HepG2 (cell line): ENCODE data around the gene PCGF2. TPM values are rescaled to one million over a fixed set of nuclear protein-coding genes. Genes with fewer than 3 reads are reported as not detected.

Experiments used
- CENPX ChIP-seq: sonication (generic); formaldehyde crosslinking; IDR thresholded peaks from 2 replicates; pipeline ENCODE4 v1.9.0; 2021; ENCODE audit warnings: mild to moderate bottlenecking, missing genetic modification reagents, moderate library complexity
- EZH2 ChIP-seq: conservative IDR thresholded peaks from 2 replicates; pipeline ENCODE4 v1.6.1; 2012; ENCODE audit warnings: mild to moderate bottlenecking, low read depth, low read length, moderate library complexity
- FOXO1 ChIP-seq: sonication (generic); formaldehyde crosslinking; IDR thresholded peaks from 2 replicates; pipeline ENCODE4 v1.4.0; 2020; ENCODE audit warnings: missing genetic modification reagents
- HNRNPH1 ChIP-seq: fragments of 200-400 bp; formaldehyde crosslinking; optimal IDR thresholded peaks from 2 replicates; pipeline ENCODE3; 2017; ENCODE audit warnings: mild to moderate bottlenecking, low read depth, low read length
- JDP2 ChIP-seq: sonication (generic); formaldehyde crosslinking; IDR thresholded peaks from 2 replicates; pipeline ENCODE4 v1.8.1; 2022; ENCODE audit warnings: missing genetic modification reagents, borderline replicate concordance
- MEF2D ChIP-seq: sonication (generic); formaldehyde crosslinking; IDR thresholded peaks from 2 replicates; pipeline ENCODE4 v1.5.1; 2020; ENCODE audit warnings: mild to moderate bottlenecking, missing genetic modification reagents
- MIER2 ChIP-seq: IDR thresholded peaks from 2 replicates; pipeline ENCODE4 v1.6.1; 2016; ENCODE audit warnings: missing biosample characterization, missing genetic modification reagents
- NCOA1 ChIP-seq: sonication (generic); formaldehyde crosslinking; IDR thresholded peaks from 2 replicates; pipeline ENCODE4 v1.9.0; 2021; ENCODE audit warnings: missing genetic modification reagents
- NR2C2 ChIP-seq: sonication (generic); formaldehyde crosslinking; IDR thresholded peaks from 2 replicates; pipeline ENCODE4 v1.4.0; 2020; ENCODE audit warnings: missing genetic modification reagents, mild to moderate bottlenecking, moderate library complexity, borderline replicate concordance
- PAF1 ChIP-seq: IDR thresholded peaks from 2 replicates; pipeline ENCODE4 v1.6.1; 2016; ENCODE audit warnings: missing genetic modification reagents, missing compliant biosample characterization
- PHF20 ChIP-seq: sonication (generic); formaldehyde crosslinking; IDR thresholded peaks from 2 replicates; pipeline ENCODE4 v1.5.0; 2020; ENCODE audit warnings: mild to moderate bottlenecking, missing genetic modification reagents
- POGZ ChIP-seq: sonication (generic); formaldehyde crosslinking; IDR thresholded peaks from 2 replicates; pipeline ENCODE4 v1.4.0; 2020; ENCODE audit warnings: mild to moderate bottlenecking, missing genetic modification reagents
- SALL2 ChIP-seq: sonication (generic); formaldehyde crosslinking; IDR thresholded peaks from 2 replicates; pipeline ENCODE4 v1.8.1; 2023; ENCODE audit warnings: mild to moderate bottlenecking, missing genetic modification reagents, inconsistent platforms
- SRSF4 ChIP-seq: fragments of 200-400 bp; formaldehyde crosslinking; IDR thresholded peaks from one replicate; pipeline ENCODE4 v1.6.1; 2018; ENCODE audit warnings: mild to moderate bottlenecking, low read depth, low read length, moderate library complexity; ENCODE audit not compliant: poor library complexity, severe bottlenecking
- SSRP1 ChIP-seq: IDR thresholded peaks from 2 replicates; pipeline ENCODE4 v1.6.1; 2016; ENCODE audit warnings: control low read depth
- ZIK1 ChIP-seq: sonication (generic); formaldehyde crosslinking; IDR thresholded peaks from 2 replicates; pipeline ENCODE4 v1.5.0; 2020; ENCODE audit warnings: mild to moderate bottlenecking, low read depth, missing genetic modification reagents, borderline replicate concordance
- ZNF367 ChIP-seq: sonication (generic); formaldehyde crosslinking; IDR thresholded peaks from 2 replicates; pipeline ENCODE4 v1.4.0; 2020; ENCODE audit warnings: missing genetic modification reagents, borderline replicate concordance
- ZNF383 ChIP-seq: sonication (generic); formaldehyde crosslinking; IDR thresholded peaks from 2 replicates; pipeline ENCODE4 v1.4.0; 2020; ENCODE audit warnings: missing genetic modification reagents, mild to moderate bottlenecking, borderline replicate concordance
- ZNF451 ChIP-seq: sonication (generic); formaldehyde crosslinking; IDR thresholded peaks from 2 replicates; pipeline ENCODE4 v1.5.0; 2020; ENCODE audit warnings: mild to moderate bottlenecking, missing genetic modification reagents
- ZNF572 ChIP-seq: sonication (generic); formaldehyde crosslinking; IDR thresholded peaks from 2 replicates; pipeline ENCODE4 v1.5.1; 2020; ENCODE audit warnings: mild to moderate bottlenecking, missing genetic modification reagents
- ZNF678 ChIP-seq: sonication (generic); formaldehyde crosslinking; IDR thresholded peaks from 2 replicates; pipeline ENCODE4 v1.4.0; 2020; ENCODE audit warnings: mild to moderate bottlenecking, missing genetic modification reagents
- ZNF749 ChIP-seq: sonication (generic); formaldehyde crosslinking; IDR thresholded peaks from 2 replicates; pipeline ENCODE4 v1.8.0; 2022; ENCODE audit warnings: mild to moderate bottlenecking, missing genetic modification reagents, moderate library complexity, borderline replicate concordance
- polyA plus RNA-seq, 8 experiments: library from polyadenylated mRNA; depleted of rRNA in 3 of 8; stranded (reverse) in 7 of 8; unstranded in 1 of 8; fragments of >200 nt; fragmentation: Illumina TruSeq in 4 of 8; extraction: Trizol in 4 of 8; gene quantifications; 2 replicates each; pipeline versions ENCODE4 v1.2.1 to v1.2.3, GENCODE V29; 2011 to 2016; ENCODE audit warnings: low read depth in 4 of 8, missing spikeins in 1 of 8, mixed read lengths in 1 of 8; ENCODE audit not compliant: insufficient read depth in 1 of 8
- total RNA-seq, 5 experiments: library from RNA; depleted of rRNA; stranded (reverse); fragments of >200 nt; fragmentation: Illumina TruSeq; extraction: Trizol; gene quantifications; 2 replicates each; pipeline ENCODE4 v1.2.3, GENCODE V29; 2016; ENCODE audit warnings: low read depth in 1 of 5
- TF ChIP-seq, protein P1 (sequence below): sonication (generic); formaldehyde crosslinking; IDR thresholded peaks from 2 replicates; pipeline ENCODE4 v1.4.0; 2020; ENCODE audit warnings: missing genetic modification reagents
- TF ChIP-seq, protein P2 (sequence below): IDR thresholded peaks from 2 replicates; pipeline ENCODE4 v1.6.1; 2012; ENCODE audit warnings: low read depth, low read length, improper control_type of control experiment
- TF ChIP-seq, protein P3 (sequence below): sonication (generic); formaldehyde crosslinking; conservative IDR thresholded peaks from 2 replicates; pipeline ENCODE4 v1.4.0; 2020; ENCODE audit warnings: missing genetic modification reagents

PCGF2 gene
- total and polyA plus RNA-seq, 2 of the 13 experiments (the other 11 are each of a cell fraction or from before 2014, with no cell fraction given), result 11.6 to 29.4 TPM

DNA sequence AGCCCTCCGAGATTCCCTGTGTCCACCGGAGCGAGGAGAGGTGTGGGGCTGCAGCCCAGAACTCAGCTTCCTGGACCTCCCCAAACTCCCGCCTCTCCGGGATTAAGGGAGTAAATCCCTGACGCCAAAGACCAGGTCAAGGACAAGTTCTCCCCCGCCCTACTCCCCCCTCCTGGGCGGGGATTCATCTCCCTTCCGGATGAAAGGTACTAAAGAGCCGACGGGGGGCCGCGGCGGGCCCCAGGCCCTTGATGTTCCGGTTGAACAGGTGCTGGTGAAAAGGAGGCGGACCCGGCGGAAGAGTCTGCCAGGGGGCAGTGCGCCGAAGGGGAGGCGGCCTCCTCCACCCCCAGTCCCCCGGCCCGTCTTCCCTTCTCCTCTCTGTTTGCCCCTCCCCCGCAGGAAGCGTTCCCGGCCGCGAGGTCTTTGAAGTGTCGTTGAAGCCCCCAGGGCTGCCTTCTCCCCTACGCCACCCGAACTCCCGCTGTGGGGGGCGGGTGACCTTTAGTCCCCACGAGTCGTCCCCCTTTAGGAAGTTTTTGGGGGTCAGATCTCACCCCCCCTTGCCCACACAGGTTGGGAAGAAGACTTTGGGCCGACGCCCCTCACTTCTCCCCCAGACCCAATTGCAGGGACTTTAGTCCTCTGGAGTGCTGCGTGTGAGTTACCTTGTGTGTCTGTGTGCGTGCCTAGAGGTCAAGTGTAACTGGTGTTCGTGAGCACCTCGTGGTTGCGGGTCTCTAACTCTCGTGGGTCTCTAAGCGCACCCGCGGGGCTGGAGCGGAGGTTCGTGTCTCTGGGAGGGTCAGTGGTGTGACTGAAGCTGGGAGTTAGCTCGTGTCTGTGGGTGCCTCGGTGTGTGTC, 44.2 kb downstream of the PCGF2 start (continued):
- peak; percentile 78 for TF ChIP-seq FOXO1 (CRISPR knock-in tag)
- TF ChIP-seq ZNF451 (CRISPR knock-in tag), result peak; percentile 64; the same call in 1 of the 2 replicates
- TF ChIP-seq, protein P1, sequence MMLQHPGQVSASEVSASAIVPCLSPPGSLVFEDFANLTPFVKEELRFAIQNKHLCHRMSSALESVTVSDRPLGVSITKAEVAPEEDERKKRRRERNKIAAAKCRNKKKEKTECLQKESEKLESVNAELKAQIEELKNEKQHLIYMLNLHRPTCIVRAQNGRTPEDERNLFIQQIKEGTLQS (CRISPR knock-in tag), result peak; percentile 66; the same call in 1 of the 2 replicates
- TF ChIP-seq, protein P2, sequence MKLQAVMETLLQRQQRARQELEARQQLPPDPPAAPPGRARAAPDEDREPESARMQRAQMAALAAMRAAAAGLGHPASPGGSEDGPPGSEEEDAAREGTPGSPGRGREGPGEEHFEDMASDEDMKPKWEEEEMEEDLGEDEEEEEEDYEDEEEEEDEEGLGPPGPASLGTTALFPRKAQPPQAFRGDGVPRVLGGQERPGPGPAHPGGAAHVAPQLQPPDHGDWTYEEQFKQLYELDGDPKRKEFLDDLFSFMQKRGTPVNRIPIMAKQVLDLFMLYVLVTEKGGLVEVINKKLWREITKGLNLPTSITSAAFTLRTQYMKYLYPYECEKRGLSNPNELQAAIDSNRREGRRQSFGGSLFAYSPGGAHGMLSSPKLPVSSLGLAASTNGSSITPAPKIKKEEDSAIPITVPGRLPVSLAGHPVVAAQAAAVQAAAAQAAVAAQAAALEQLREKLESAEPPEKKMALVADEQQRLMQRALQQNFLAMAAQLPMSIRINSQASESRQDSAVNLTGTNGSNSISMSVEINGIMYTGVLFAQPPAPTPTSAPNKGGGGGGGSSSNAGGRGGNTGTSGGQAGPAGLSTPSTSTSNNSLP, result peak; percentile 85
- TF ChIP-seq CENPX (CRISPR knock-in tag), result no peak
- TF ChIP-seq HNRNPH1, result peak; percentile 83
- TF ChIP-seq, protein P3, sequence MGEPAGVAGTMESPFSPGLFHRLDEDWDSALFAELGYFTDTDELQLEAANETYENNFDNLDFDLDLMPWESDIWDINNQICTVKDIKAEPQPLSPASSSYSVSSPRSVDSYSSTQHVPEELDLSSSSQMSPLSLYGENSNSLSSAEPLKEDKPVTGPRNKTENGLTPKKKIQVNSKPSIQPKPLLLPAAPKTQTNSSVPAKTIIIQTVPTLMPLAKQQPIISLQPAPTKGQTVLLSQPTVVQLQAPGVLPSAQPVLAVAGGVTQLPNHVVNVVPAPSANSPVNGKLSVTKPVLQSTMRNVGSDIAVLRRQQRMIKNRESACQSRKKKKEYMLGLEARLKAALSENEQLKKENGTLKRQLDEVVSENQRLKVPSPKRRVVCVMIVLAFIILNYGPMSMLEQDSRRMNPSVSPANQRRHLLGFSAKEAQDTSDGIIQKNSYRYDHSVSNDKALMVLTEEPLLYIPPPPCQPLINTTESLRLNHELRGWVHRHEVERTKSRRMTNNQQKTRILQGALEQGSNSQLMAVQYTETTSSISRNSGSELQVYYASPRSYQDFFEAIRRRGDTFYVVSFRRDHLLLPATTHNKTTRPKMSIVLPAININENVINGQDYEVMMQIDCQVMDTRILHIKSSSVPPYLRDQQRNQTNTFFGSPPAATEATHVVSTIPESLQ (CRISPR knock-in tag), result peak; percentile 7; the same call in 1 of the 2 replicates
- no peak for TF ChIP-seq EZH2
- peak; percentile 85 for TF ChIP-seq MEF2D (CRISPR knock-in tag)
- TF ChIP-seq ZNF678 (CRISPR knock-in tag), result 0 out of 2 replicates have a peak, but pooled peaks have one; percentile 24
- TF ChIP-seq ZNF749, result 0 out of 2 replicates have a peak, but pooled peaks have one; percentile 37
- no peak for TF ChIP-seq ZIK1
- no peak for TF ChIP-seq ZNF367 (CRISPR knock-in tag)
- TF ChIP-seq SSRP1, result peak; percentile 98
- TF ChIP-seq JDP2, result peak; percentile 89; the same call in 1 of the 2 replicates
- TF ChIP-seq ZNF572 (CRISPR knock-in tag), result no peak; the same call in 1 of the 2 replicates
- TF ChIP-seq PHF20, result peak; percentile 68
- TF ChIP-seq SRSF4, result no peak
- peak; percentile 99 for TF ChIP-seq NCOA1
- TF ChIP-seq ZNF383 (CRISPR knock-in tag), result 0 out of 2 replicates have a peak, but pooled peaks have one; percentile 83
- TF ChIP-seq PAF1 (CRISPR knock-in tag), result peak; percentile 75; the same call in 1 of the 2 replicates
- peak; percentile 26; the same call in 1 of the 2 replicates for TF ChIP-seq SALL2 (CRISPR knock-in tag)
- peak; percentile 66; the same call in 1 of the 2 replicates for TF ChIP-seq MIER2 (CRISPR knock-in tag)
- peak; percentile 96 for TF ChIP-seq NR2C2 (CRISPR knock-in tag)
- TF ChIP-seq POGZ (CRISPR knock-in tag), result peak; percentile 38
